Measurements from ENCODE around the gene PPM1J. TPM values are rescaled to one million over a fixed set of nuclear protein-coding genes. Genes with fewer than 3 reads are reported as not detected.

PPM1J gene
- polyA plus RNA-seq, 1 of the 3 experiments (the other 2 are of a cell fraction) = 5.3 TPM

DNA sequence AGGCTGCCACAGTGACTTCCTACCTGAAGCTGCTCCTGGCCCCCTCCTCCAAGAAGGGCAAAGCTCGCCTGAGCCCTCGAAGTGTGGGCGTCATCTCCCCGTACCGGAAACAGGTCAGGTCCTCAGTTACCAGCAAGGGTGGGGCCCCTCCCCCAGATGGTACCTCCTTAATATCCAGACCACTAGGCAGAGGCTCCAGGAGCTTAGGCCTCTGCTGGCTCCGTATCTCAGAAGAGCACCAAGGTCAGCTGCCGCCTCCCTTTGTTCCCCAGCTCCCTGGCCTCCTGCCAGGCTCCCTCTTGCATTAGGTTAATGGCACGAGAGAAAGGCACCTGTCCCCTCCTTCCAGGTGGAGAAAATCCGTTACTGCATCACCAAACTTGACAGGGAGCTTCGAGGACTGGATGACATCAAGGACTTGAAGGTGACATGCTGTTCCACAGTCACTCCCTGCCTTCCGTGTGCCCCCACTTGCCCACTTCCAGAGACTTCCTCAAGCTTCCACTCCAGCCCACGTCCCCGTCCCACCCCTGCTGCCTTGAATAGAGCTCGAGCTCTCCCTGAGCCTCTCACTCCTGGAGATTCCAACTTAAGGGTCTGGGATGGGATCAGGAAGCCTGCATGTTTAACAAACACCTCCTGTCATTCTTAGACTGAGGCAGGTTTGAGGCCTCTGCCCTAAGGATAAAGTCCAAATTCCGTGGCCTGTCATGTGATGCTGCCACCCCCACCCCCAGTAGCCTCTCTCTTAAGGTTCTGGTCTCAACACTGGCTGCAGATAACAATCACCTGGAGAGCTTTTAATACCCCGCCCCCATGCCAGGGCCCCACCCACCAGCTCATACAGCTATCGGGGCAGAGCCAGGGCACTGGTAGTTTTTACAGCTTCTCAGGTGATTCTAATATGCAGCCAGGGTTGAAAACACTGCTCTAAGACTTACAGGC, 16.5 kb downstream of the PPM1J start (continued):
- TF ChIP-seq, protein P1, sequence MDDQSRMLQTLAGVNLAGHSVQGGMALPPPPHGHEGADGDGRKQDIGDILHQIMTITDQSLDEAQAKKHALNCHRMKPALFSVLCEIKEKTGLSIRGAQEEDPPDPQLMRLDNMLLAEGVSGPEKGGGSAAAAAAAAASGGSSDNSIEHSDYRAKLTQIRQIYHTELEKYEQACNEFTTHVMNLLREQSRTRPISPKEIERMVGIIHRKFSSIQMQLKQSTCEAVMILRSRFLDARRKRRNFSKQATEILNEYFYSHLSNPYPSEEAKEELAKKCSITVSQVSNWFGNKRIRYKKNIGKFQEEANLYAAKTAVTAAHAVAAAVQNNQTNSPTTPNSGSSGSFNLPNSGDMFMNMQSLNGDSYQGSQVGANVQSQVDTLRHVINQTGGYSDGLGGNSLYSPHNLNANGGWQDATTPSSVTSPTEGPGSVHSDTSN (IDR thresholded peaks at IDR 0.05) = no peak
- no peak for TF ChIP-seq RFX5 (IDR thresholded peaks at IDR 0.05; ENCODE audit: low read length)
- TF ChIP-seq, protein P2, sequence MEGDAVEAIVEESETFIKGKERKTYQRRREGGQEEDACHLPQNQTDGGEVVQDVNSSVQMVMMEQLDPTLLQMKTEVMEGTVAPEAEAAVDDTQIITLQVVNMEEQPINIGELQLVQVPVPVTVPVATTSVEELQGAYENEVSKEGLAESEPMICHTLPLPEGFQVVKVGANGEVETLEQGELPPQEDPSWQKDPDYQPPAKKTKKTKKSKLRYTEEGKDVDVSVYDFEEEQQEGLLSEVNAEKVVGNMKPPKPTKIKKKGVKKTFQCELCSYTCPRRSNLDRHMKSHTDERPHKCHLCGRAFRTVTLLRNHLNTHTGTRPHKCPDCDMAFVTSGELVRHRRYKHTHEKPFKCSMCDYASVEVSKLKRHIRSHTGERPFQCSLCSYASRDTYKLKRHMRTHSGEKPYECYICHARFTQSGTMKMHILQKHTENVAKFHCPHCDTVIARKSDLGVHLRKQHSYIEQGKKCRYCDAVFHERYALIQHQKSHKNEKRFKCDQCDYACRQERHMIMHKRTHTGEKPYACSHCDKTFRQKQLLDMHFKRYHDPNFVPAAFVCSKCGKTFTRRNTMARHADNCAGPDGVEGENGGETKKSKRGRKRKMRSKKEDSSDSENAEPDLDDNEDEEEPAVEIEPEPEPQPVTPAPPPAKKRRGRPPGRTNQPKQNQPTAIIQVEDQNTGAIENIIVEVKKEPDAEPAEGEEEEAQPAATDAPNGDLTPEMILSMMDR (IDR thresholded peaks at IDR 0.05) = no peak
- no peak for TF ChIP-seq RCOR1 (IDR thresholded peaks at IDR 0.05; ENCODE audit: low read length)
- TF ChIP-seq, protein P3, sequence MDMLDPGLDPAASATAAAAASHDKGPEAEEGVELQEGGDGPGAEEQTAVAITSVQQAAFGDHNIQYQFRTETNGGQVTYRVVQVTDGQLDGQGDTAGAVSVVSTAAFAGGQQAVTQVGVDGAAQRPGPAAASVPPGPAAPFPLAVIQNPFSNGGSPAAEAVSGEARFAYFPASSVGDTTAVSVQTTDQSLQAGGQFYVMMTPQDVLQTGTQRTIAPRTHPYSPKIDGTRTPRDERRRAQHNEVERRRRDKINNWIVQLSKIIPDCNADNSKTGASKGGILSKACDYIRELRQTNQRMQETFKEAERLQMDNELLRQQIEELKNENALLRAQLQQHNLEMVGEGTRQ (IDR thresholded peaks at IDR 0.05; ENCODE audit: borderline replicate concordance, low read depth, low read length) = no peak
- TF ChIP-seq NFIC (IDR thresholded peaks at IDR 0.05; ENCODE audit: borderline replicate concordance) = no peak
- no peak for TF ChIP-seq JUND (IDR thresholded peaks at IDR 0.05)
- TF ChIP-seq YY1 (IDR thresholded peaks at IDR 0.05; ENCODE audit: low read depth) = no peak
- TF ChIP-seq TEAD4 (IDR thresholded peaks at IDR 0.05; ENCODE audit: borderline replicate concordance, insufficient read depth) = no peak

DNA sequence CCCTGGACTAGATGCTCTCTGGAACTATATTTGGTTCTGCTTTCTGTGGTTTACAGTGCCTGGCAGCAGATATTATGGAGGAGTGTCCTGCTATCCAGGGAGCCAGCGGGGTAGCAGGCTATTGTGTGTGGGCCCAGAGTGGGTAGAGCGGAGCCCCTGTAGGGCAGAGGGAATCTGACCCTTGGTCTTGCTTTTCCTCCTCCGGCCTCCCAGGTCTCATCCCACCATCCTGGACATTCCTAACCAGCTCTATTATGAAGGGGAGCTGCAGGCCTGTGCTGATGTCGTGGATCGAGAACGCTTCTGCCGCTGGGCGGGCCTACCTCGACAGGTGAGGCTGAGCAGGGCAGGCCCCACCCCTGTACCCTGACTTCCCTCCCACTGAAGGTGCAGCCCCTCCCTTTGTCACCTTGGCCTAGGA, 17.3 kb downstream of the PPM1J start:
- no peak overlapping the region for H2AFZ ChIP-seq (ENCODE audit: low read depth)
- TF ChIP-seq NFIC (IDR thresholded peaks at IDR 0.05; ENCODE audit: borderline replicate concordance) (no peak), ELF1 (IDR thresholded peaks at IDR 0.05) (no peak), EP300 (IDR thresholded peaks at IDR 0.05; ENCODE audit: borderline replicate concordance in 1 of 2, low read depth in 1 of 2, low read length in 1 of 2) (no peak), SMC3 (IDR thresholded peaks at IDR 0.05; ENCODE audit: low read depth, low read length) (no peak), JUND (IDR thresholded peaks at IDR 0.05) (no peak), RXRA (IDR thresholded peaks at IDR 0.05; ENCODE audit: borderline replicate concordance, low read depth) (no peak), POLR2AphosphoS5 (IDR thresholded peaks at IDR 0.05; ENCODE audit: low read depth, low read length) (no peak)
- TF ChIP-seq, protein P4, sequence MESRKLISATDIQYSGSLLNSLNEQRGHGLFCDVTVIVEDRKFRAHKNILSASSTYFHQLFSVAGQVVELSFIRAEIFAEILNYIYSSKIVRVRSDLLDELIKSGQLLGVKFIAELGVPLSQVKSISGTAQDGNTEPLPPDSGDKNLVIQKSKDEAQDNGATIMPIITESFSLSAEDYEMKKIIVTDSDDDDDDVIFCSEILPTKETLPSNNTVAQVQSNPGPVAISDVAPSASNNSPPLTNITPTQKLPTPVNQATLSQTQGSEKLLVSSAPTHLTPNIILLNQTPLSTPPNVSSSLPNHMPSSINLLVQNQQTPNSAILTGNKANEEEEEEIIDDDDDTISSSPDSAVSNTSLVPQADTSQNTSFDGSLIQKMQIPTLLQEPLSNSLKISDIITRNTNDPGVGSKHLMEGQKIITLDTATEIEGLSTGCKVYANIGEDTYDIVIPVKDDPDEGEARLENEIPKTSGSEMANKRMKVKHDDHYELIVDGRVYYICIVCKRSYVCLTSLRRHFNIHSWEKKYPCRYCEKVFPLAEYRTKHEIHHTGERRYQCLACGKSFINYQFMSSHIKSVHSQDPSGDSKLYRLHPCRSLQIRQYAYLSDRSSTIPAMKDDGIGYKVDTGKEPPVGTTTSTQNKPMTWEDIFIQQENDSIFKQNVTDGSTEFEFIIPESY (IDR thresholded peaks at IDR 0.05; ENCODE audit: borderline replicate concordance, low read depth) = no peak
- TF ChIP-seq, protein P5, sequence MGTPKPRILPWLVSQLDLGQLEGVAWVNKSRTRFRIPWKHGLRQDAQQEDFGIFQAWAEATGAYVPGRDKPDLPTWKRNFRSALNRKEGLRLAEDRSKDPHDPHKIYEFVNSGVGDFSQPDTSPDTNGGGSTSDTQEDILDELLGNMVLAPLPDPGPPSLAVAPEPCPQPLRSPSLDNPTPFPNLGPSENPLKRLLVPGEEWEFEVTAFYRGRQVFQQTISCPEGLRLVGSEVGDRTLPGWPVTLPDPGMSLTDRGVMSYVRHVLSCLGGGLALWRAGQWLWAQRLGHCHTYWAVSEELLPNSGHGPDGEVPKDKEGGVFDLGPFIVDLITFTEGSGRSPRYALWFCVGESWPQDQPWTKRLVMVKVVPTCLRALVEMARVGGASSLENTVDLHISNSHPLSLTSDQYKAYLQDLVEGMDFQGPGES (IDR thresholded peaks at IDR 0.05; ENCODE audit: low read depth, low read length) = no peak
- DNase-seq = no peak
- H3K36me3 ChIP-seq (replicated peaks in 1 of 2; ENCODE audit: control insufficient read depth in 1 of 2, insufficient read depth in 2 of 2, low read length in 1 of 2) = peaks cover 20 to 68% of the 10 kb centered on the region in 2 experiments
- H3K79me2 ChIP-seq (ENCODE audit: insufficient read depth) = peaks cover 4% of the 10 kb centered on the region; the same call in 1 of the 2 replicates
- H3K9me2 ChIP-seq = no peaks in the 10 kb centered on the region
- H3K4me1 ChIP-seq (ENCODE audit: control insufficient read depth in 1 of 2, insufficient read depth in 2 of 2, low read depth in 1 of 2, low read length in 1 of 2) = peaks cover 25 to 32% of the 10 kb centered on the region in 2 experiments; a peak in 3 of 4 replicates
- no peaks in the 10 kb centered on the region for H3K27me3 ChIP-seq (ENCODE audit: insufficient read depth)
- H3K9ac ChIP-seq = no peak overlapping the region
- POLR2A ChIA-PET = interaction anchor here (1.1 kb wide), 1 partner anchor 23 kb away, joined by 6 read pairs; the partner anchor contains the start of gene MOV10
- H3K4me3 ChIP-seq (ENCODE audit: low read depth in 2 of 2, low read length in 1 of 2) = no peak overlapping the region
- no peak overlapping the region for H3K4me2 ChIP-seq
- no peak overlapping the region for H3K27ac ChIP-seq (ENCODE audit: low read depth in 2 of 2, low read length in 1 of 2)
- H3F3A ChIP-seq (replicated peaks; ENCODE audit: insufficient read depth) = peaks cover 35% of the 10 kb centered on the region
- WGBS (ENCODE audit: low lambda C conversion rate) = 98% methylated on average over 8 of the region's 9 CpGs
- no peaks in the 10 kb centered on the region for H3K9me3 ChIP-seq
- CTCF ChIA-PET = interaction anchor here (0.9 to 4.4 kb wide), 4 partner anchors 24 to 307 kb away, joined by 3 to 21 read pairs (median 5); no protein-coding TSS in a partner anchor
- H4K20me1 ChIP-seq (ENCODE audit: insufficient read depth) = no peaks in the 10 kb centered on the region; the same call in 1 of the 2 replicates

Measured in SK-N-SH (cell line).